Mesenchymal stem cell (in vitro differentiated cells and primary cell): ENCODE data around the gene SELENOT. TPM values are rescaled to one million over a fixed set of nuclear protein-coding genes. Genes with fewer than 3 reads are reported as not detected.

ENCODE experiments used
- DNase-seq: peaks from one replicate; pipeline ENCODE4 v3.0.0-alpha.2; 2013
- H2AFZ ChIP-seq: one replicate; pipeline ENCODE4 v1.6.1; 2013; ENCODE audit warnings: low read depth, mild to moderate bottlenecking, control low read depth, inconsistent platforms, low read length, moderate library complexity
- H2AK5ac ChIP-seq: 2 replicates; pipeline ENCODE4 v1.6.1; 2013; ENCODE audit warnings: low read length, moderate library complexity, mild to moderate bottlenecking, inconsistent platforms; ENCODE audit not compliant: severe bottlenecking
- H2BK120ac ChIP-seq: one replicate; pipeline ENCODE4 v1.6.1; 2013; ENCODE audit warnings: low read depth, mild to moderate bottlenecking, inconsistent platforms, low read length, moderate library complexity
- H2BK12ac ChIP-seq, 2 experiments: one replicate each; pipeline ENCODE4 v1.6.1; 2013; ENCODE audit warnings: inconsistent platforms in 2 of 2, low read length in 2 of 2, mild to moderate bottlenecking in 2 of 2, moderate library complexity in 2 of 2, control low read depth in 1 of 2
- H2BK15ac ChIP-seq: one replicate; pipeline ENCODE4 v1.6.1; 2013; ENCODE audit warnings: mild to moderate bottlenecking, low read depth, inconsistent platforms; ENCODE audit not compliant: poor library complexity, severe bottlenecking
- H2BK5ac ChIP-seq: 2 replicates; pipeline ENCODE4 v1.6.1; 2013; ENCODE audit warnings: low read depth, mild to moderate bottlenecking, low read length, control low read depth, inconsistent platforms; ENCODE audit not compliant: poor library complexity, severe bottlenecking
- H3K14ac ChIP-seq, 2 experiments: one replicate each; pipeline ENCODE4 v1.6.1; 2013; ENCODE audit warnings: inconsistent platforms in 2 of 2, low read length in 2 of 2, control low read depth in 1 of 2, mild to moderate bottlenecking in 1 of 2, moderate library complexity in 1 of 2
- H3K18ac ChIP-seq, 2 experiments: one replicate each; pipeline ENCODE4 v1.6.1; 2013; ENCODE audit warnings: inconsistent platforms in 2 of 2, low read length in 2 of 2, control low read depth in 1 of 2, low read depth in 1 of 2, mild to moderate bottlenecking in 1 of 2
- H3K23ac ChIP-seq, 2 experiments: one replicate each; pipeline ENCODE4 v1.6.1; 2013; ENCODE audit warnings: inconsistent platforms in 2 of 2, low read length in 2 of 2, mild to moderate bottlenecking in 2 of 2, moderate library complexity in 2 of 2, control low read depth in 1 of 2
- H3K27ac ChIP-seq: 2 replicates; pipeline ENCODE4 v1.5.1; 2013; ENCODE audit warnings: mild to moderate bottlenecking, moderate library complexity, low read length, control low read depth, inconsistent platforms; ENCODE audit not compliant: poor library complexity, severe bottlenecking
- H3K27me3 ChIP-seq, 2 experiments: 2 replicates each; pipeline versions ENCODE4 v1.6.1 to v1.7.0; 2013; ENCODE audit warnings: low read length in 2 of 2, mild to moderate bottlenecking in 2 of 2, moderate library complexity in 2 of 2, control low read depth in 1 of 2, inconsistent platforms in 1 of 2; ENCODE audit not compliant: control insufficient read depth in 1 of 2, insufficient read depth in 1 of 2
- H3K36me3 ChIP-seq, 2 experiments: 2 replicates each; pipeline versions ENCODE4 v1.6.1 to v1.7.0; 2013; ENCODE audit warnings: low read length in 2 of 2, control low read depth in 1 of 2, inconsistent platforms in 1 of 2, low read depth in 1 of 2, mild to moderate bottlenecking in 1 of 2; ENCODE audit not compliant: insufficient read depth in 2 of 2, control insufficient read depth in 1 of 2
- H3K4ac ChIP-seq, 2 experiments: one replicate each; pipeline ENCODE4 v1.6.1; 2013; ENCODE audit warnings: inconsistent platforms in 2 of 2, low read length in 2 of 2, mild to moderate bottlenecking in 2 of 2, moderate library complexity in 2 of 2, control low read depth in 1 of 2, low read depth in 1 of 2
- H3K4me1 ChIP-seq: 2 replicates; pipeline ENCODE4 v1.6.1; 2013; ENCODE audit warnings: low read depth, low read length, control low read depth; ENCODE audit not compliant: control insufficient read depth, insufficient read depth
- H3K4me2 ChIP-seq: 2 replicates; pipeline ENCODE4 v1.6.1; 2013; ENCODE audit warnings: low read length, mild to moderate bottlenecking, inconsistent platforms; ENCODE audit not compliant: poor library complexity, severe bottlenecking
- H3K4me3 ChIP-seq, 2 experiments: 2 replicates each; pipeline versions ENCODE4 v1.5.1 to v1.7.0; 2013; ENCODE audit warnings: low read length in 2 of 2, mild to moderate bottlenecking in 2 of 2, control low read depth in 1 of 2, low read depth in 1 of 2; ENCODE audit not compliant: insufficient read depth in 1 of 2
- H3K79me1 ChIP-seq: replicated peaks from 2 replicates; pipeline ENCODE4 v1.6.1; 2013; ENCODE audit warnings: mild to moderate bottlenecking, control low read depth, low read length, inconsistent platforms; ENCODE audit not compliant: poor library complexity, severe bottlenecking
- H3K9ac ChIP-seq: 2 replicates; pipeline ENCODE4 v1.7.0; 2013; ENCODE audit warnings: mild to moderate bottlenecking, low read length, moderate library complexity
- H3K9me3 ChIP-seq: 2 replicates; pipeline ENCODE4 v1.7.0; 2013; ENCODE audit warnings: mild to moderate bottlenecking, low read length; ENCODE audit not compliant: control insufficient read depth
- H4K8ac ChIP-seq: one replicate; pipeline ENCODE4 v1.6.1; 2013; ENCODE audit warnings: inconsistent platforms, mild to moderate bottlenecking, low read length, moderate library complexity
- H4K91ac ChIP-seq: one replicate; pipeline ENCODE4 v1.6.1; 2013; ENCODE audit warnings: mild to moderate bottlenecking, low read length, inconsistent platforms
- WGBS: methylation state at CpG from one replicate; pipeline ENCODE4 v1.1.7; 2013; ENCODE audit warnings: mixed read lengths; 5-methylcytosine and 5-hydroxymethylcytosine counted together
- polyA plus RNA-seq, 2 experiments: library from polyadenylated mRNA; stranded (reverse); fragments of 200-250 nt; gene quantifications; one replicate each; pipeline ENCODE4 v1.2.3, GENCODE V29; 2013

Gene SELENOT
- 60.1 TPM for polyA plus RNA-seq (2013, experiment 1 of 2)
- 64.9 TPM for polyA plus RNA-seq (2013, experiment 2 of 2)

GRCh38 chr3:150603153-150603979, at the start of gene SELENOT:
SELENOT (plus strand) TSS chr3:150603321; CDS start chr3:150603363, 42 bp downstream.
- H2BK15ac ChIP-seq = peak within 1 kb of the TSS; percentile 99
- H2AK5ac ChIP-seq = no peak within 1 kb of the TSS
- H2AFZ ChIP-seq = peak within 1 kb of the TSS; percentile 77
- under 1% methylated on average over 68 of the region's 69 CpGs for WGBS
- peak within 1 kb of the TSS; percentile 62 for H3K4me2 ChIP-seq
- peak within 1 kb of the TSS; percentile 82 for H4K91ac ChIP-seq
- no peaks in the 10 kb centered on the region for H3K27me3 ChIP-seq
- peak within 1 kb of the TSS in 1 of 2 experiments; percentile 75 for H3K23ac ChIP-seq
- H3K4me1 ChIP-seq = peaks cover 8% of the 10 kb centered on the region
- H3K9ac ChIP-seq = peak within 1 kb of the TSS; percentile 95
- peak within 1 kb of the TSS in 1 of 2 experiments; percentile 10 for H3K14ac ChIP-seq
- peak within 1 kb of the TSS; percentile 90 for H3K27ac ChIP-seq
- H3K9me3 ChIP-seq = no peaks in the 10 kb centered on the region
- H3K18ac ChIP-seq = peak within 1 kb of the TSS; percentile 93 to 96
- no peak within 1 kb of the TSS for H2BK5ac ChIP-seq
- H3K4me3 ChIP-seq = peak within 1 kb of the TSS; percentile 75 to 90
- peak within 1 kb of the TSS; percentile 71 to 99 for H3K4ac ChIP-seq
- H2BK12ac ChIP-seq = no peak within 1 kb of the TSS
- H3K79me1 ChIP-seq = peaks cover 6% of the 10 kb centered on the region
- peaks cover 0 to 6% of the 10 kb centered on the region in 2 experiments for H3K36me3 ChIP-seq
- DNase-seq = peak; percentile 96
- H4K8ac ChIP-seq = peak within 1 kb of the TSS; percentile 97
- peak within 1 kb of the TSS; percentile 21 for H2BK120ac ChIP-seq

- H3K4me3 ChIP-seq = no peak overlapping the region
- H3K36me3 ChIP-seq = peaks cover 11 to 64% of the 10 kb centered on the region in 2 experiments
- 98% methylated on average over 3 of the region's 4 CpGs for WGBS
- no peak overlapping the region for H2BK120ac ChIP-seq
- no peak overlapping the region for H2BK12ac ChIP-seq
- H3K4me1 ChIP-seq = no peaks in the 10 kb centered on the region
- no peak overlapping the region for H3K18ac ChIP-seq
- H3K14ac ChIP-seq = no peak overlapping the region
- H3K4me2 ChIP-seq = no peak overlapping the region
- no peak overlapping the region for H2AK5ac ChIP-seq
- no peak overlapping the region for H3K4ac ChIP-seq
- no peak overlapping the region for H2AFZ ChIP-seq
- H3K27me3 ChIP-seq = no peaks in the 10 kb centered on the region
- no peak for DNase-seq
- H3K23ac ChIP-seq = no peak overlapping the region
- no peak overlapping the region for H4K8ac ChIP-seq
- no peaks in the 10 kb centered on the region for H3K9me3 ChIP-seq
- H3K79me1 ChIP-seq = peaks cover 13% of the 10 kb centered on the region
- no peak overlapping the region for H4K91ac ChIP-seq
- H3K9ac ChIP-seq = no peak overlapping the region
- no peak overlapping the region for H2BK5ac ChIP-seq
- H2BK15ac ChIP-seq = no peak overlapping the region
- H3K27ac ChIP-seq = no peak overlapping the region
These were observed 47.2 kb upstream of the SELENOT start for GRCh38 chr3:150555859-150556436.

GRCh38 chr3:150556792-150557191, 46.3 kb upstream of the SELENOT start:
- H4K8ac ChIP-seq = no peak overlapping the region
- peaks cover 11 to 64% of the 10 kb centered on the region in 2 experiments for H3K36me3 ChIP-seq
- H3K23ac ChIP-seq = no peak overlapping the region
- H3K4me2 ChIP-seq = no peak overlapping the region
- WGBS = no CpG with 5 or more reads among the region's 2 CpGs
- no peak overlapping the region for H2BK5ac ChIP-seq
- DNase-seq = no peak
- no peak overlapping the region for H3K9ac ChIP-seq
- no peaks in the 10 kb centered on the region for H3K4me1 ChIP-seq
- H2AK5ac ChIP-seq = no peak overlapping the region
- H3K14ac ChIP-seq = no peak overlapping the region
- no peak overlapping the region for H3K4ac ChIP-seq
- H2BK120ac ChIP-seq = no peak overlapping the region
- H4K91ac ChIP-seq = no peak overlapping the region
- H2AFZ ChIP-seq = no peak overlapping the region
- peaks cover 13% of the 10 kb centered on the region for H3K79me1 ChIP-seq
- H3K18ac ChIP-seq = no peak overlapping the region
- no peaks in the 10 kb centered on the region for H3K9me3 ChIP-seq
- H3K27me3 ChIP-seq = no peaks in the 10 kb centered on the region
- H3K4me3 ChIP-seq = no peak overlapping the region
- no peak overlapping the region for H2BK15ac ChIP-seq
- no peak overlapping the region for H2BK12ac ChIP-seq
- H3K27ac ChIP-seq = no peak overlapping the region

GRCh38 chr3:150557725-150558124, 45.4 kb upstream of the SELENOT start:
- H4K91ac ChIP-seq = no peak overlapping the region
- no peak overlapping the region for H3K14ac ChIP-seq
- peaks cover 11 to 61% of the 10 kb centered on the region in 2 experiments for H3K36me3 ChIP-seq
- no CpG with 5 or more reads among the region's 1 CpG for WGBS
- H3K9ac ChIP-seq = no peak overlapping the region
- no peak overlapping the region for H2BK120ac ChIP-seq
- H3K9me3 ChIP-seq = no peaks in the 10 kb centered on the region
- H3K27me3 ChIP-seq = no peaks in the 10 kb centered on the region
- no peak for DNase-seq
- no peak overlapping the region for H2BK15ac ChIP-seq
- no peaks in the 10 kb centered on the region for H3K4me1 ChIP-seq
- H2BK12ac ChIP-seq = no peak overlapping the region
- H2AK5ac ChIP-seq = no peak overlapping the region
- H2BK5ac ChIP-seq = no peak overlapping the region
- no peak overlapping the region for H3K4ac ChIP-seq
- H3K4me3 ChIP-seq = no peak overlapping the region
- no peak overlapping the region for H3K4me2 ChIP-seq
- H2AFZ ChIP-seq = no peak overlapping the region
- H3K79me1 ChIP-seq = peaks cover 12% of the 10 kb centered on the region
- H3K27ac ChIP-seq = no peak overlapping the region
- no peak overlapping the region for H3K18ac ChIP-seq
- H3K23ac ChIP-seq = no peak overlapping the region
- no peak overlapping the region for H4K8ac ChIP-seq
